NB4 (cell line): ENCODE measurements around the gene PCDHGA1.

Experiments
- CTCF ChIP-seq: IDR thresholded peaks from one replicate; pipeline ENCODE4 v1.5.1; 2012; ENCODE audit warnings: low read depth, low read length
- POLR2A ChIP-seq: IDR thresholded peaks from 2 replicates; pipeline ENCODE4 v1.6.1; 2011; ENCODE audit warnings: mild to moderate bottlenecking; ENCODE audit not compliant: insufficient read length; ENCODE audit errors: extremely low read depth

- TF ChIP-seq CTCF (no peak), POLR2A (no peak)
Measured at GRCh38 chr5:141356950-141357349, 26.6 kb downstream of the PCDHGA1 start.
